Hematopoietic multipotent progenitor cell treated with erythropoietin and hydrocortisone succinate and interleukin-3 and kit ligand, for 15 days (in vitro differentiated cells): ENCODE measurements around the gene TMEM119.
"Not testable (repeated sequence)": the region's sequence is repeated elsewhere in the genome, so short reads cannot be mapped to it uniquely, and the experiment has no call there.

Experiments
- DNase-seq: peaks from one replicate; pipeline ENCODE4 v3.0.0-alpha.2; 2015; ENCODE audit warnings: low spot score

TMEM119 gene

GRCh38 chr12:108599948-108600701, 2.2 kb upstream of the TMEM119 start:
- DNase-seq, result no peak

GRCh38 chr12:108599541-108599940, 1.7 kb upstream of the TMEM119 start:
- no peak for DNase-seq

GRCh38 chr12:108598553-108599250, 818 bp upstream of the TMEM119 start:
- no peak for DNase-seq

GRCh38 chr12:108596854-108597558, 878 bp downstream of the TMEM119 start:
- no peak for DNase-seq

- DNase-seq, result no peak
These were observed 1.9 kb downstream of the TMEM119 start for GRCh38 chr12:108595711-108596647.

GRCh38 chr12:108594960-108595710, 2.7 kb downstream of the TMEM119 start:
- no peak for DNase-seq

GRCh38 chr12:108594323-108594903, 3.5 kb downstream of the TMEM119 start:
- DNase-seq, result no peak

- DNase-seq, result no peak
These were observed 5.6 kb downstream of the TMEM119 start for GRCh38 chr12:108592033-108592909.

GRCh38 chr12:108591267-108591980, 6.5 kb downstream of the TMEM119 start:
- DNase-seq, result no peak

GRCh38 chr12:108590463-108590862, 7.4 kb downstream of the TMEM119 start:
- DNase-seq, result not testable (repeated sequence)

GRCh38 chr12:108589840-108590229, 8.0 kb downstream of the TMEM119 start:
- no peak for DNase-seq

- DNase-seq, result no peak
These were observed 8.7 kb downstream of the TMEM119 start for GRCh38 chr12:108589028-108589839.

GRCh38 chr12:108587826-108588225, 10.1 kb downstream of the TMEM119 start:
- DNase-seq, result no peak

- DNase-seq, result no peak
These were observed 11.6 kb downstream of the TMEM119 start for GRCh38 chr12:108586306-108586705.

GRCh38 chr12:108585864-108586263, 12.0 kb downstream of the TMEM119 start:
- DNase-seq, result no peak

- no peak for DNase-seq
These were observed 13.3 kb downstream of the TMEM119 start for GRCh38 chr12:108584456-108585065.

- DNase-seq, result no peak
These were observed 13.9 kb downstream of the TMEM119 start for GRCh38 chr12:108583991-108584390.
